Vagina (tissue), 2 donors: ENCODE results near the gene EFNA1.

Source experiments
- CTCF ChIP-seq, 3 experiments: fragments of 450-650 bp in 2 of 3; fragments of 200-600 bp in 1 of 3; sonication (generic) in 1 of 3; IDR thresholded peaks; one replicate each; pipeline ENCODE4 v1.5.1; 2017 to 2019; ENCODE audit warnings: antibody characterized with exemption in 3 of 3, mild to moderate bottlenecking in 2 of 3, moderate library complexity in 2 of 3
- POLR2AphosphoS5 ChIP-seq, 2 donors: sonication (generic); formaldehyde crosslinking; IDR thresholded peaks; one replicate each; pipeline ENCODE4 v1.9.0; 2017; ENCODE audit warnings: antibody characterized with exemption in 2 of 2, mild to moderate bottlenecking in 2 of 2, low read depth in 1 of 2; ENCODE audit not compliant: insufficient read depth in 1 of 2

GRCh38 chr1:155092641-155093040 lies 35.0 kb upstream of the EFNA1 start:
- no peak for TF ChIP-seq CTCF (IDR thresholded peaks at IDR 0.05)
- no peak for TF ChIP-seq POLR2AphosphoS5 (IDR thresholded peaks at IDR 0.05; ENCODE audit: insufficient read depth in 1 of 2, low read depth in 1 of 2)
